Activated naive CD4-positive, alpha-beta T cell treated with Interleukin-2 at 50 U/mL for 16 hours (primary cell): ENCODE results near the gene NAA10.

Experiments used
- DNase-seq: peaks from one replicate; pipeline ENCODE4 v3.0.0-alpha.2; 2020

Gene NAA10

GRCh38 chrX:153966841-153967535 lies 32.2 kb upstream of the NAA10 start:
- DNase-seq = peak; percentile 62

GRCh38 chrX:153966283-153966688 lies 31.4 kb upstream of the NAA10 start:
- no peak for DNase-seq

- DNase-seq = no peak
These were observed 30.6 kb upstream of the NAA10 start for GRCh38 chrX:153965406-153965805.

GRCh38 chrX:153964105-153964504 lies 29.3 kb upstream of the NAA10 start:
- no peak for DNase-seq

- DNase-seq = no peak
These were observed 28.7 kb upstream of the NAA10 start for GRCh38 chrX:153963546-153963945.

GRCh38 chrX:153961292-153961691 lies 26.5 kb upstream of the NAA10 start:
- DNase-seq = no peak

- DNase-seq = no peak
These were observed 25.9 kb upstream of the NAA10 start for GRCh38 chrX:153960786-153961185.

- DNase-seq = no peak
These were observed 25.2 kb upstream of the NAA10 start for GRCh38 chrX:153960077-153960476.

- no peak for DNase-seq
These were observed 24.8 kb upstream of the NAA10 start for GRCh38 chrX:153959649-153960048.

- DNase-seq = no peak
These were observed 23.8 kb upstream of the NAA10 start for GRCh38 chrX:153958605-153959004.

- no peak for DNase-seq
These were observed 22.4 kb upstream of the NAA10 start for GRCh38 chrX:153957224-153957623.

- no peak for DNase-seq
These were observed 21.4 kb upstream of the NAA10 start for GRCh38 chrX:153956044-153956907.

- DNase-seq = no peak
These were observed 20.4 kb upstream of the NAA10 start for GRCh38 chrX:153955228-153955732.

- no peak for DNase-seq
These were observed 19.9 kb upstream of the NAA10 start for GRCh38 chrX:153954558-153955227.

GRCh38 chrX:153953892-153954557 lies 19.2 kb upstream of the NAA10 start:
- no peak for DNase-seq

GRCh38 chrX:153953342-153953830 lies 18.5 kb upstream of the NAA10 start:
- peak; percentile 79 for DNase-seq

- DNase-seq = no peak
These were observed 17.7 kb upstream of the NAA10 start for GRCh38 chrX:153952373-153953026.

- no peak for DNase-seq
These were observed 17.0 kb upstream of the NAA10 start for GRCh38 chrX:153951683-153952372.

GRCh38 chrX:153950127-153950526 lies 15.3 kb upstream of the NAA10 start:
- DNase-seq = no peak

- DNase-seq = no peak
These were observed 14.3 kb upstream of the NAA10 start for GRCh38 chrX:153948847-153949805.
